ENCODE results near the gene DVL1.

DNA sequence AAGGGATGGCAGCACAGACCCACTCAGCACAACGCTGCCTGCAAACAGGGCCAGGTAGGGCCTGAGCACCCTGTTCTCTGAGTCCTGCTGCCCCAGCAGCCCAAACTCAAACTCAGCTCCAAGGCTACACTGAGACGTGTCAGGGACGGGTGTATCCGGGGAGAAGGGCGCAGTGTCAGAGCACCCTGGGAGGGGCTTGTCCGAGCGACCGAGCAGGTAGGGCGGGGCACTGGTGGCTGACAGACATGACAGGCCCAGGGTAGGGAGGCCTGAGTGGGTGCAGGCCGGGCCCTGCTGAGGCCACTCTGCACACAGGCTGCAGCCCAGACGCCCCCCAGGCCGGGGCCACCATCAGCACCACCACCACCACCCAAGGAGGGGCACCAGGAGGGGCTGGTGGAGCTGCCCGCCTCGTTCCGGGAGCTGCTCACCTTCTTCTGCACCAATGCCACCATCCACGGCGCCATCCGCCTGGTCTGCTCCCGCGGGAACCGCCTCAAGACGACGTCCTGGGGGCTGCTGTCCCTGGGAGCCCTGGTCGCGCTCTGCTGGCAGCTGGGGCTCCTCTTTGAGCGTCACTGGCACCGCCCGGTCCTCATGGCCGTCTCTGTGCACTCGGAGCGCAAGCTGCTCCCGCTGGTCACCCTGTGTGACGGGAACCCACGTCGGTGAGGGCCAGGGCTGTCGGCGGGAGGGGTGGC is 63.5 kb downstream of the DVL1 start:
- TF ChIP-seq CTCF (IDR thresholded peaks at IDR 0.05) (no peak), HMGXB4 (CRISPR knock-in tag; IDR thresholded peaks at IDR 0.05) (no peak), ESRRA (CRISPR knock-in tag; IDR thresholded peaks at IDR 0.05; ENCODE audit: borderline replicate concordance) (no peak), JUN (CRISPR knock-in tag; IDR thresholded peaks at IDR 0.05) (no peak), ZNF512 (CRISPR knock-in tag; IDR thresholded peaks at IDR 0.05; ENCODE audit: borderline replicate concordance) (no peak), TCF7 (CRISPR knock-in tag; IDR thresholded peaks at IDR 0.05; ENCODE audit: low read depth) (no peak), SP1 (CRISPR knock-in tag; conservative IDR thresholded peaks at IDR 0.05) (no peak)

Data from WTC11 (cell line).